HEK293T (cell line): ENCODE results near the gene GJA1.
"Not testable (repeated sequence)": the region's sequence is repeated elsewhere in the genome, so short reads cannot be mapped to it uniquely, and the experiment has no call there.

Experiments used
- CTCF ChIA-PET: fragments of 350-600 bp; formaldehyde crosslinking; extraction: SDS; loops from one replicate; lab custom pipeline; 2021; ENCODE audit warnings: antibody characterized with exemption, inconsistent platforms; lab: Yijun Ruan, JAX
- POLR2A ChIA-PET: fragments of 350-600 bp; formaldehyde crosslinking; extraction: SDS; loops from one replicate; lab custom pipeline; 2020; ENCODE audit warnings: antibody characterized with exemption, inconsistent platforms; lab: Yijun Ruan, JAX
- DNase-seq: peaks from one replicate; pipeline ENCODE4 v3.0.0; 2012; ENCODE audit warnings: mixed read lengths; ENCODE audit errors: extremely low spot score
- ARNT ChIP-seq: fragments of 450-650 bp; IDR thresholded peaks from 2 replicates; pipeline ENCODE4 v1.6.1; 2017; ENCODE audit warnings: mild to moderate bottlenecking
- BHLHE40 ChIP-seq: fragments of 450-650 bp; IDR thresholded peaks from 2 replicates; pipeline ENCODE4 v1.6.1; 2016; ENCODE audit warnings: mild to moderate bottlenecking, moderate library complexity, borderline replicate concordance
- CTBP1 ChIP-seq: fragments of 450-650 bp; IDR thresholded peaks from 2 replicates; pipeline ENCODE4 v1.6.1; 2016; ENCODE audit warnings: borderline replicate concordance
- ELF4 ChIP-seq: fragments of 450-650 bp; IDR thresholded peaks from 2 replicates; pipeline ENCODE4 v1.6.1; 2017; ENCODE audit warnings: antibody characterized with exemption
- FOXA1 ChIP-seq: fragments of 450-650 bp; IDR thresholded peaks from 2 replicates; pipeline ENCODE4 v1.6.1; 2016; ENCODE audit warnings: mild to moderate bottlenecking
- FOXK2 ChIP-seq: fragments of 450-650 bp; IDR thresholded peaks from 2 replicates; pipeline ENCODE4 v1.6.1; 2016; ENCODE audit warnings: mild to moderate bottlenecking
- FOXM1 ChIP-seq: fragments of 450-650 bp; IDR thresholded peaks from 2 replicates; pipeline ENCODE4 v1.6.1; 2017; ENCODE audit warnings: mild to moderate bottlenecking, borderline replicate concordance
- HDGF ChIP-seq: fragments of 450-650 bp; IDR thresholded peaks from 2 replicates; pipeline ENCODE4 v1.6.1; 2017; ENCODE audit warnings: antibody characterized with exemption, borderline replicate concordance
- L3MBTL2 ChIP-seq: fragments of 450-650 bp; conservative IDR thresholded peaks from 2 replicates; pipeline ENCODE4 v1.6.1; 2016; ENCODE audit warnings: mild to moderate bottlenecking
- LEF1 ChIP-seq: fragments of 450-650 bp; IDR thresholded peaks from 2 replicates; pipeline ENCODE4 v1.6.1; 2017; ENCODE audit warnings: mild to moderate bottlenecking, borderline replicate concordance
- NFRKB ChIP-seq: fragments of 450-650 bp; IDR thresholded peaks from 2 replicates; pipeline ENCODE4 v1.6.1; 2016; ENCODE audit warnings: mild to moderate bottlenecking, moderate library complexity
- PKNOX1 ChIP-seq: fragments of 450-650 bp; IDR thresholded peaks from 2 replicates; pipeline ENCODE4 v1.6.1; 2016
- SP1 ChIP-seq: fragments of 450-650 bp; IDR thresholded peaks from 2 replicates; pipeline ENCODE4 v1.6.1; 2017
- SUZ12 ChIP-seq: fragments of 450-650 bp; IDR thresholded peaks from 2 replicates; pipeline ENCODE4 v1.6.1; 2016; ENCODE audit warnings: mild to moderate bottlenecking
- TARDBP ChIP-seq: fragments of 450-650 bp; IDR thresholded peaks from 2 replicates; pipeline ENCODE4 v1.6.1; 2016
- ZNF384 ChIP-seq: fragments of 450-650 bp; IDR thresholded peaks from 2 replicates; pipeline ENCODE4 v1.6.1; 2016

GJA1 gene

GRCh38 chr6:121439475-121439874 lies 4.0 kb downstream of the GJA1 start:
- ChIA-PET CTCF (no interaction called here), POLR2A (no interaction called here)
- no peak for DNase-seq
- TF ChIP-seq FOXK2 (no peak), CTBP1 (no peak), ZNF384 (no peak), BHLHE40 (no peak), PKNOX1 (no peak), HDGF (no peak), SUZ12 (no peak), L3MBTL2 (no peak), FOXA1 (no peak), TARDBP (no peak), FOXM1 (no peak), NFRKB (no peak), ELF4 (no peak), LEF1 (no peak), SP1 (no peak), ARNT (no peak)

- ChIA-PET CTCF (interaction anchor here (0.7 kb wide), 1 partner anchor 83 kb away, joined by 3 read pairs; no protein-coding TSS in a partner anchor), POLR2A (no interaction called here)
- DNase-seq: no peak
- TF ChIP-seq TARDBP (no peak), SP1 (no peak), FOXM1 (no peak), SUZ12 (no peak), LEF1 (no peak), FOXA1 (no peak), CTBP1 (no peak), FOXK2 (no peak), ELF4 (no peak), BHLHE40 (no peak), PKNOX1 (no peak), NFRKB (no peak), ZNF384 (no peak), HDGF (no peak), ARNT (no peak), L3MBTL2 (no peak)
Measured at GRCh38 chr6:121439926-121440325, 4.5 kb downstream of the GJA1 start.

GRCh38 chr6:121441477-121441876 lies 6.0 kb downstream of the GJA1 start:
- no peak for TF ChIP-seq TARDBP
- TF ChIP-seq CTBP1: no peak
- no peak for TF ChIP-seq NFRKB
- TF ChIP-seq ELF4: no peak
- no peak for TF ChIP-seq ARNT
- no peak for TF ChIP-seq SP1
- no peak for TF ChIP-seq ZNF384
- no peak for TF ChIP-seq SUZ12
- ChIA-PET CTCF (no interaction called here), POLR2A (no interaction called here)
- DNase-seq: no peak

- no peak for DNase-seq
- ChIA-PET POLR2A (interaction anchor here (0.6 kb wide), 1 partner anchor 108 kb away, joined by 3 read pairs; the partner anchor contains the start of gene TBC1D32), CTCF (interaction anchor here (0.6 kb wide), 1 partner anchor 42 kb away, joined by 3 read pairs; no protein-coding TSS in a partner anchor)
- no peak for TF ChIP-seq BHLHE40
- TF ChIP-seq CTBP1: no peak
- no peak for TF ChIP-seq ZNF384
- no peak for TF ChIP-seq TARDBP
- no peak for TF ChIP-seq LEF1
- no peak for TF ChIP-seq FOXA1
- TF ChIP-seq PKNOX1: no peak
- no peak for TF ChIP-seq L3MBTL2
- no peak for TF ChIP-seq ARNT
- no peak for TF ChIP-seq FOXK2
- no peak for TF ChIP-seq SP1
- no peak for TF ChIP-seq FOXM1
- TF ChIP-seq SUZ12: no peak
- TF ChIP-seq ELF4: no peak
- TF ChIP-seq HDGF: no peak
Measured at GRCh38 chr6:121442576-121442975, 7.1 kb downstream of the GJA1 start.

- POLR2A ChIA-PET: no interaction called here
- DNase-seq: no peak
- TF ChIP-seq HDGF (no peak), PKNOX1 (peak; percentile 62)
- CTCF ChIA-PET: no interaction called here
Measured at GRCh38 chr6:121443971-121444541, 8.6 kb downstream of the GJA1 start.

GRCh38 chr6:121446705-121447104 lies 11.3 kb downstream of the GJA1 start:
- DNase-seq, CTCF ChIA-PET, POLR2A ChIA-PET: not testable (repeated sequence)

- POLR2A ChIA-PET, CTCF ChIA-PET, DNase-seq: not testable (repeated sequence)
Measured at GRCh38 chr6:121447746-121448145, 12.3 kb downstream of the GJA1 start.

GRCh38 chr6:121448528-121448927 lies 13.1 kb downstream of the GJA1 start:
- DNase-seq, POLR2A ChIA-PET, CTCF ChIA-PET: not testable (repeated sequence)
